Stomach (tissue), 4 donors: ENCODE data around the gene TAT.

ENCODE experiments used
- EP300 ChIP-seq: sonication (generic); formaldehyde crosslinking; IDR thresholded peaks from one replicate; pipeline ENCODE4 v1.6.1; 2017; ENCODE audit warnings: antibody characterized with exemption
- POLR2A ChIP-seq, 4 donors: fragments of 450-650 bp; IDR thresholded peaks; one replicate each; pipeline ENCODE4 v1.6.1; 2016; ENCODE audit warnings: antibody characterized with exemption in 4 of 4, control low read depth in 2 of 4, mild to moderate bottlenecking in 1 of 4, moderate library complexity in 1 of 4
- POLR2AphosphoS5 ChIP-seq, 3 donors: sonication (generic); formaldehyde crosslinking; IDR thresholded peaks; one replicate each; pipeline ENCODE4 v1.6.1; 2016; ENCODE audit warnings: antibody characterized with exemption in 3 of 3
- TF ChIP-seq, protein P1 (sequence below), 7 experiments: fragments of 450-650 bp in 4 of 7; fragments of 200-600 bp in 3 of 7; sonication (generic) in 3 of 7; IDR thresholded peaks; one replicate each; pipeline ENCODE4 v1.5.1; 2016 to 2019; ENCODE audit warnings: antibody characterized with exemption in 7 of 7, control low read depth in 2 of 7, mild to moderate bottlenecking in 1 of 7

DNA sequence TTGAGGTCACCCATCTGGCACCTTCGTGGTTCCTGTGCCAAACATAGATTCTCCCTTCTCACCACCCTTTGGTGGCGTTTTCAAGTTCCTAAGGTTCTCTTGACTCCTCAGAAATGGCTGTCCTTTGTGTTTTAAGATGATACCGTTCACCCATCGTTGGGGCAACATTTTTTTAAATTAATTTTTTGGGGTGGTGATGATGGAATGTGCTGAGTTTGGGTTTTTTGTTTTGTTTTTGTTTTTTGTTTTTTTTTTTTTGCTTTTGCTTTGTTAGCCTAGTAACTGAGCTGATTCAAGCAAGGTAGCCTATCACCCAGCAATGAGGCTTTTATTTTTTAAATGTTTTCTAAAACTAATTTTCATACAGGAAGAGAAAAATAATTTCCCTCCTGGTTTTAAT lies 48.0 kb downstream of the TAT start:
- TF ChIP-seq, protein P1, sequence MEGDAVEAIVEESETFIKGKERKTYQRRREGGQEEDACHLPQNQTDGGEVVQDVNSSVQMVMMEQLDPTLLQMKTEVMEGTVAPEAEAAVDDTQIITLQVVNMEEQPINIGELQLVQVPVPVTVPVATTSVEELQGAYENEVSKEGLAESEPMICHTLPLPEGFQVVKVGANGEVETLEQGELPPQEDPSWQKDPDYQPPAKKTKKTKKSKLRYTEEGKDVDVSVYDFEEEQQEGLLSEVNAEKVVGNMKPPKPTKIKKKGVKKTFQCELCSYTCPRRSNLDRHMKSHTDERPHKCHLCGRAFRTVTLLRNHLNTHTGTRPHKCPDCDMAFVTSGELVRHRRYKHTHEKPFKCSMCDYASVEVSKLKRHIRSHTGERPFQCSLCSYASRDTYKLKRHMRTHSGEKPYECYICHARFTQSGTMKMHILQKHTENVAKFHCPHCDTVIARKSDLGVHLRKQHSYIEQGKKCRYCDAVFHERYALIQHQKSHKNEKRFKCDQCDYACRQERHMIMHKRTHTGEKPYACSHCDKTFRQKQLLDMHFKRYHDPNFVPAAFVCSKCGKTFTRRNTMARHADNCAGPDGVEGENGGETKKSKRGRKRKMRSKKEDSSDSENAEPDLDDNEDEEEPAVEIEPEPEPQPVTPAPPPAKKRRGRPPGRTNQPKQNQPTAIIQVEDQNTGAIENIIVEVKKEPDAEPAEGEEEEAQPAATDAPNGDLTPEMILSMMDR (IDR thresholded peaks at IDR 0.05) = no peak
- TF ChIP-seq POLR2A (IDR thresholded peaks at IDR 0.05) (no peak), POLR2AphosphoS5 (IDR thresholded peaks at IDR 0.05) (no peak), EP300 (no peak)
